ENCODE data around the gene BTNL8.
"Not testable (repeated sequence)": the region's sequence is repeated elsewhere in the genome, so short reads cannot be mapped to it uniquely, and the experiment has no call there.

Gene BTNL8

DNA sequence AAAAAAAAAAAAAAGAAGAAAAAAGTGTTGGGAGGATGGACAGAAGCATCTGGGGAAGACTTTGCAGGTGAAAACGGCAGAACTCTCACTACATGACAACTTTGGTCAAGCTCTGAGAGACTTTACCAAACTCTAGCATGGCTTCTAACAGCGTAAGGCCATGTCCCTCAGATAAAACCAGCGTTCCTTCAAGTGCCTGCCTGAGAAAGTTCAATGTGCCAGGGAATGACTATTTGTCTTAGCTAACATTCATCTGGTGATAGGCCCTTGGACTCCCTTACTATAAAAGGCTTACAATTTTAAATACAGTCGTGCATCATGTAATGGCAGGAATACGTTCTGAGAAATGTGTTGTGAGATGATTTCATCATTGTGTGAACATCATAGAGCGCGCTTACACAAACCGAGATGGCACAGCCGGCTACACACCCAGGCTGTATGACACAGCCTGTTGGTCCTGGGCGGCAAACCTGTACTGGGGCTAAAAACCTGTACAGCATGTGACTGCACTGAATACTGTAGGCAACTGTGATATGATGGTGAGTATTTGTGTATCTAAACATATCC, 23.0 kb upstream of the BTNL8 start:
- no peak for DNase-seq

DNA sequence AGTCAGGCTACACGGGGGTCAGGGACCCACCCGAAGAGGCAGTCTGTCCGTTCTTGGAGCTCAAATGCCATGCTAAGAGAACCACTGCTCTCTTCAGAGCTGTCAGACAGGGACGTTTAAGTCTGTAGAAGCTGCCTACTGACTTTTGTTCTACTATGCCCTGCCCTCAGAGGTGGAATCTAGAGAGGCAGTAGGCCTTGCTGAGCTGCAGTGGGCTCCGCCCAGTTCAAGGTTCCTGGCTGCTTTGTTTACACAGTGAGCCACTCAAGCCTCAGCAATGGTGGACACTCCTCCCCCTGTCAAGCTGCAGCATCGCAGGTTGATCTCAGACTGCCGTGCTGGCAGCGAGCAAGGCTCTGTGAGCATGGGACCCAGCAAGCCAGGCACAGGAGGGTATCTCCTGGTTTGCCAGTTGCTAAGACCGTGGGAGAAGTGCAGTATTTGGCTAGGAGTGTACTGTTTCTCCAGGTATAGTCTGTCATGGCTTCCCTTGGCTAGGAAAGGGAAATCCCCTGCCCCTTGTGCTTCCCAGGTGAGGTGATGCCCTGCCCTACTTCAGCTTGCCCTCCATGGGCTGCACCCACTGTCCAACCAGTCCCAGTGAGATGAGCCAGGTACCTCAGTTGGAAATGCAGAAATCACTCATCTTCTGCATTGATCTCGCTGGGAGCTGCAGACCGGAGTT, 13.0 kb upstream of the BTNL8 start:
- DNase-seq: not testable (repeated sequence)

DNA sequence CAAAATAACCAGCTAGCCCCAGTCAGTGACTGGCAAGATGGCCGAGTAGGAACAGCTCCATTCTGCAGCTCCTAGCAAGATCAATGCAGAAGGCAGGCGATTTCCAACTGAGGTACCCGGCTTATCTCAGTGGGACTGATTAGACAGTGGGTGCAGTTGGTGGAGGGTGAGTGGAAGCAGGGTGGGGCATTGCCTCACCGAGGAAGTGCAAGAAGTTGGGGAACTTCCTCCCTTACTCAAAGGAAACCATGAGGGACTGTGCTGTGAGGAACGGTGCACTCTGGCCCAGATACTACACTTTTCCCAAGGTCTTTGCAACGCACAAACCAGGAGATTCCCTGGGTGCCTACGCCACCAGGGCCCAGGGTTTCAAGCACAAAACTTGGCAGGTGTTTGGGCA, 9.6 kb upstream of the BTNL8 start:
- DNase-seq: no peak

DNA sequence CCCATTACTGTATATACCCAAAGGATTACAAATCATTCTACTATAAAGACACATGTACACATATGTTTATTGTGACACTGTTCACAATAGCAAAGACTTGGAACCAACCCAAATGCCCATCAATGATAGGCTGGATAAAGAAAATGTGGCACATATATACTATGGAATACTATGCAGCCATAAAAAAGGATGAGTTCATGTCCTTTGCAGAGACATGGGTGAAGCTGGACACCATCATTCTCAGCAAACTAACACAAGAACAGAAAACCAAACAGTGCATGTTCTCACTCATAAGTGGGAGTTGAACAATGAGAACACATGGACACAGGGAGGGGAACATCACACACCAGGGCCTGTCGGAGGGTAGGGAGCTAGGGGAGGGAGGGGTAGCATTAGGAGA, 3.6 kb upstream of the BTNL8 start:
- DNase-seq: not testable (repeated sequence)

DNA sequence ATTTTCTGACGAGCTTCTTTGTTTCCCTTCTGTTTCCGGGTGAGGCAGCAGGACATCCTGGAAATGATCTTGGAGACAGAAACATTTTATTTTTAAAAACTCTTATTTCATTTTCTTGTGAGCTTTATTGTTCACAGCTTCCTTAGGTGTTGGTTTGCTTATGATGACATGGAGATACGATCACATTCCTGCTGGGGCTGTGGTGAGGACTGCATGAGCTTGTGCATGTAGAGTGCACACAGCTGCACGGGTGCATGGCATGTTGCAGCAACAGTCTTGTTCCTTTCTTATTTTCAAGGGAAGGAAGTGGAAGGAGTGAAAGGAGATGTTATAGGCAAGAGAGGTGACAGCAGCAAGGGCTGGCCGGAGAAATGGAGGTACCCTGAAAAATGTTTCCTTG, 1.2 kb downstream of the BTNL8 start:
- DNase-seq: no peak

GRCh38 chr5:180901319-180902009, 2.5 kb downstream of the BTNL8 start:
- DNase-seq: no peak

- DNase-seq: no peak
Measured at GRCh38 chr5:180908400-180908799, 9.4 kb downstream of the BTNL8 start.

DNA sequence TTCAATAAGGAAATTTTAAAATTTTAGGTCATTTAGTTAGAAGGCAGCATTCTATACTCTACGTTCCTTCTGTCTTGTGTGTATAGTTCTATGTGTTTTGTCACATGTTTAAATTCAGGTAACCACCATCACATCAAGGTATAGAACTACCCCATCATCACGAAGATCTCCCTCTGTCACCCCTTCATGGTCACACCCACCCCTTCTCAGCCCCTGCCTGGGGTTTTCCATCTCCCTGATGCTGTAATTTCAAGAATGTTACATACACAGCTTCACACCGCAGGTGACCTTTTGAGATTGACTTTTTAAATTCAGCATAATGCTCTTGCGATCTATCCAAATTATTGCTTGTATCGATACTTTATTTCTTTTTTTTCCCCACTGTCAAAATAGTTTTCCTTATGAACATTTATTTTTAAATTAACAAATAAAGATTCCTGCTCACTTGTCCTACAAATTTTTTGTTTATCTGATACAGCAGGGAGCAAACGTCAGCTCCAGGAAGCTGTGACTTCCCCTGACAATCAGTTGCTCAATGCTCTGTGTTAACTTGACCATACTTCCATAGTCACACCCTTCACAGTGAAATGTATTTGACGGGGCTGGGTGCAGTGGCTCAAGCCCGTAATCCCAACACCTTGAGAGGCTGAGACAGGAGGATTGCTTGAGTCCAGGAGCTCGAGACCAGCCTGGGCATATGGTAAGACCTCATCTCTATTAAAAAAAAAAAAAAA, 10.2 kb downstream of the BTNL8 start:
- DNase-seq: no peak

GRCh38 chr5:180909782-180910181, 10.8 kb downstream of the BTNL8 start:
- no peak for DNase-seq

GRCh38 chr5:180910182-180910581, 11.2 kb downstream of the BTNL8 start:
- no peak for DNase-seq

DNA sequence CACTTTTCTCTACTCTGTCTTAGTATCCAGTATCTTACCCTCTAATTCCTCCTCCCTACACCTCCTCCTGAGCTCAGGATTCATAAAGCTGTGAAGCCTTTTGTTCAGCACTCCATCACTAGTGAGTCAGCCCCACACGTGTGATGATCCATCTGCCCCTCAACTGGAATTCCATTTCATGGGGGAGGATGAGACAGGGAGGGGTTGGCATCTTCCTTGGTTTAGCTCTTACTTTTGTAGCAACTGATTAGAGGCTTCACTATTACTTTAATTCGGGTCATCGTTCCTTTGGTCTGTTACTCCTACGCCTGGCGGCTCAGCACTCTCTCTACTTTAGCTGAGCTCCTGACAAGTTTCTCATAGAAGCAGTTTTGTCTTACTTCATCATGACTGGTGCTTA, 11.8 kb downstream of the BTNL8 start:
- no peak for DNase-seq

GRCh38 chr5:180914646-180915045, 15.7 kb downstream of the BTNL8 start:
- DNase-seq: no peak

DNA sequence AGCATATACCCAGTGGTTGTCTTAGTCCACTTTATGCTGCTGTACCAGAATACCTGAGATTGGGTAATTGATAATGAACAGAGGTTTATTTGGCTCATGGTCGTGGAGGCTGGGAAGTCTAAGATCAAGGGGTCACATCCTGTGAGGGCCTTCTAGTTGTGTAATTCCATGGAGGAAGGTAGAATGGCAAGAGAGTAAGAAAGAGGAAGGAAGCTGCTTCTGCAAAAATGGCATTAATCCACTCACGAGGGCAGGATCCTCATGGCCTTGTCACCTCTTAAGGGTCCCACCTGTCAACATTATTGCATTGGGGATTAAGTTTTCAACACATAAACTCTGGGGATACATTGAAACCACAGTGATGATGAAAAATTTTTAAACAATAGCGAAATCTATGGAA, 17.0 kb downstream of the BTNL8 start:
- DNase-seq: no peak

GRCh38 chr5:180918380-180918779, 19.4 kb downstream of the BTNL8 start:
- DNase-seq: no peak

GRCh38 chr5:180920710-180921109, 21.8 kb downstream of the BTNL8 start:
- DNase-seq: no peak

DNA sequence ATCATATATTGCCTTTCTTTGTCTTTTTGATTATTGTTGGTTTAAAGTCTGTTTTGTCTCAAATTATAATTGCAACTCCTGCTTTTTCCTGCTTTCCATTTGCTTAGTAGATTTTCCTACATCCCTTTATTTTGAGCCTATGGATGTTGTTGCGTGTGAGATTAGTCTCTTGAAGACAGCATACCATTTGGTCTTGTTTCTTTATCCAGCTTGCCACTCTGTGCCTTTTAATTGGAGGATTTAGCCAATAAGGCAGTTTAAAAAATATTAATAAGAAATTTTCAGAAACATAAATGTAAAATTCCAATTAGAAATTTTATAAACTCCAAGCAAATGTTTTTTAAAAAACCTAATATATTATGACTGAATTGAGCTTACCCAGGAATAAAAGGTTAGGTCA, 24.0 kb downstream of the BTNL8 start:
- DNase-seq: no peak

GRCh38 chr5:180932660-180933059, 33.7 kb downstream of the BTNL8 start:
- DNase-seq: no peak

GRCh38 chr5:180935203-180935602, 36.2 kb downstream of the BTNL8 start:
- DNase-seq: no peak

GRCh38 chr5:180938294-180938693, 39.3 kb downstream of the BTNL8 start:
- no peak for DNase-seq

- DNase-seq: no peak
Measured at GRCh38 chr5:180950291-180950949, 51.5 kb downstream of the BTNL8 start.

DNA sequence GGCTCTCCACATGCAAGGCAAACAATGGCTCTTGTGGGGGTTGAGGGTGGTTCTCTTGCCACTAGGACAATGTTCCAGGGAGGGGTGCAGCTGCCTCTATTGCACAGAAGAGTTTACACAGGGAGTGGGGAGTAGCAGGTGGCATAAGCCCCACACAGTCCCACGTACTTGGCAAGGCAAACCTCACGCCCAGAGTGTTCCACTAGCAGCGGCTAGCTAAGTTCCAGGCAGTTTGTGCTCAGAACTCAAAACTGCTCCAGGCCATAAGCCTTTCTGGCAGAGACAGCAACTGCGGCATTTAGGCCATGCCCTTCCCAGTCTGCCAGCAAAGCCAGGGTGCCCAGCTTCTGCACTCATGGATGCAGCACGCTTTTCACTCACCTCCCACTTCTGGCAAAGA, 60.7 kb downstream of the BTNL8 start:
- DNase-seq: no peak

DNA sequence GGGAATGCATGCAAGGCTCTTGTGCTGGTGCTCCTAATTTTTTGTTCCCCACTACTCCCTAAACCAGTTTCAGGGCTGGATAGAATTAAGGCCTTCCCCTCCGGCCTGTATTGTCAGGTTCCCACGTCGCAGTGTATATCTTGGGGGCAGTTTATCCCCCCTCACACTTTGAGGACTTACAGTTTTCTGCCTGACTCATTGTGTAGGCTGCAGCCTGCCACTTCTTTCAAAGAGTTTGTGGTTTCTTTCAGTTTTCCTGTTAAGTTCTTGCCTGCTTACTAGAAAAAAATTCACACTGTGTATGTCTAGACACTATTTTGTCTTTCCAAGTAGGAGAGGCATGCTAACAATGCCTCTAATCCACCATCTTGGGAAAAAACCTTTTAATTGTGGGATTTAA, 61.2 kb downstream of the BTNL8 start:
- no peak for DNase-seq

- DNase-seq: no peak
Measured at GRCh38 chr5:180969406-180969805, 70.4 kb downstream of the BTNL8 start.
